Lower leg skin (tissue), 4 donors: ENCODE data around the gene AUTS2. TPM values are rescaled to one million over a fixed set of nuclear protein-coding genes. Genes with fewer than 3 reads are reported as not detected.

Experiments used
- DNase-seq, 2 donors: peaks; one replicate each; pipeline ENCODE4 v3.0.0-alpha.2; 2019; ENCODE audit warnings: low spot score in 2 of 2
- H3K4me3 ChIP-seq: fragments of 200-600 bp; sonication (generic); 2 replicates; pipeline ENCODE4 v1.5.1; 2017; ENCODE audit warnings: mild to moderate bottlenecking, low read depth; ENCODE audit not compliant: poor library complexity, severe bottlenecking
- POLR2A ChIP-seq, 2 donors: fragments of 450-650 bp; IDR thresholded peaks; one replicate each; pipeline ENCODE4 v1.6.1; 2016 to 2017; ENCODE audit warnings: antibody characterized with exemption in 2 of 2, mild to moderate bottlenecking in 1 of 2, moderate library complexity in 1 of 2
- WGBS, 2 donors: methylation state at CpG; one replicate each; pipeline ENCODE4 v1.1.5; 2018; 5-methylcytosine and 5-hydroxymethylcytosine counted together
- intact Hi-C: fragments of 100-400 bp; cut with DNase I; formaldehyde crosslinking; loops from one replicate; pipeline ENCODE4 v1.15.0; 2023; ENCODE audit warnings: low total_unique reads
- total RNA-seq, 4 donors: library from RNA; depleted of rRNA; stranded (reverse); fragments of >200 nt; gene quantifications; one replicate each; pipeline ENCODE4 v1.1.0, GENCODE V29; 2016
- TF ChIP-seq, protein P1 (sequence below), 3 donors: fragments of 450-650 bp; IDR thresholded peaks; one replicate each; pipeline ENCODE4 v1.5.1; 2016; ENCODE audit warnings: antibody characterized with exemption in 3 of 3, mild to moderate bottlenecking in 3 of 3, moderate library complexity in 2 of 3

Gene AUTS2
- total RNA-seq, 4 donors from 2014 or later, result 30.8 to 41.9 (median 40.5) TPM

DNA sequence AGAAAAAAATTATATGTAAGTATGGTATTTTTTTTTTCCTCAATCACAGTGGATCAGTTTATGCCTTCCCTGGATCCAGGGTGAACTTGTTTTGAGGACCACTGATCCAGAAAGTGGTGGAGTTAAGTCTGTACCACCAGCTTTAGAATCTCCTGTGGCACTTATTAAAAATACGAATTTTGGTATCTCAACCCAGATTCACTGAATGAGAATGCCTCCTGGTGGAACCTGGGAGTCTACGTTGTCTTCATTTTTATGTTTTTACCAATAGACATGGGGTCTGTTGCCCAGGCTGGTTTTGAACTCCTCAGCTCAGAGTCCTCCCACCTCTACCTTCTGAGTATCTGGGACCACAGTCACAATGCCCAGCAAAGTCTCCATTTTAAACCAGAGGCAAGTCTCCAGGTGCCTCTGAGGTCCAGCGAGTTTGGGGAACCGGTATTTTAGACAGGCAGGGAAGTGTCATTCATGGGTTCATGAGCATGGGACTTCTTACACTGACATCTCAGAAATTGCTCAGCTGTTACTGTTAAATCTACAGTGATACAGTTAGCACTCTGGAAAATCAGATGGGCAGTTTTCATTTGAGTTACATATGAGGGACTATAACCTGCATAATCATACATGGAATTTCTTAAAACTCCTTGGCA, 200.9 kb downstream of the AUTS2 start:
- TF ChIP-seq, protein P1, sequence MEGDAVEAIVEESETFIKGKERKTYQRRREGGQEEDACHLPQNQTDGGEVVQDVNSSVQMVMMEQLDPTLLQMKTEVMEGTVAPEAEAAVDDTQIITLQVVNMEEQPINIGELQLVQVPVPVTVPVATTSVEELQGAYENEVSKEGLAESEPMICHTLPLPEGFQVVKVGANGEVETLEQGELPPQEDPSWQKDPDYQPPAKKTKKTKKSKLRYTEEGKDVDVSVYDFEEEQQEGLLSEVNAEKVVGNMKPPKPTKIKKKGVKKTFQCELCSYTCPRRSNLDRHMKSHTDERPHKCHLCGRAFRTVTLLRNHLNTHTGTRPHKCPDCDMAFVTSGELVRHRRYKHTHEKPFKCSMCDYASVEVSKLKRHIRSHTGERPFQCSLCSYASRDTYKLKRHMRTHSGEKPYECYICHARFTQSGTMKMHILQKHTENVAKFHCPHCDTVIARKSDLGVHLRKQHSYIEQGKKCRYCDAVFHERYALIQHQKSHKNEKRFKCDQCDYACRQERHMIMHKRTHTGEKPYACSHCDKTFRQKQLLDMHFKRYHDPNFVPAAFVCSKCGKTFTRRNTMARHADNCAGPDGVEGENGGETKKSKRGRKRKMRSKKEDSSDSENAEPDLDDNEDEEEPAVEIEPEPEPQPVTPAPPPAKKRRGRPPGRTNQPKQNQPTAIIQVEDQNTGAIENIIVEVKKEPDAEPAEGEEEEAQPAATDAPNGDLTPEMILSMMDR (IDR thresholded peaks at IDR 0.05), result no peak
- TF ChIP-seq POLR2A (IDR thresholded peaks at IDR 0.05), result no peak
- DNase-seq, result no peak
- no peak overlapping the region for H3K4me3 ChIP-seq
- WGBS, 2 donors, result 92% methylated on average over 4 of the region's 4 CpGs
- intact Hi-C loops, result no loop called here

DNA sequence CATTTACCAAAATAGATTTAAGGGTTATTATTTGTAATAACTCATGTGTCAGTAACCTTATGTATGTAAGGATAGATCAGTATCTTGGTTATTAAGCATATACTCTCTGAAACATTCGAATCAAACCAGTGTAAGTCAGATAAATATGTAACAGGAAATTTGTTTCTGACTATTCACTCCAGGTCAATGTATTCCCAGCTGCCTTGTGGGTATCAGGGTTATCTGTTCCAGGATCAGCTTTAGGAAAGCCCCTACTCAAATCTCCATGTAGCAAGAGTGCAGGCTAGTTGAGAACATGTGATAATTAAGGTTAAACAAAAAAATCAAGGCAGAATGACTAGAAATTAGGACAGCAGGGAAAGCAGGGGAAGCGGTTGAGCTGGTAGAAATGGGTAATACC, 201.7 kb downstream of the AUTS2 start:
- TF ChIP-seq, protein P1 (IDR thresholded peaks at IDR 0.05), result no peak
- no peak for TF ChIP-seq POLR2A (IDR thresholded peaks at IDR 0.05)
- DNase-seq, result no peak
- intact Hi-C loops, result no loop called here
- 68 to 75% methylated on average over 2 of the region's 2 CpGs for WGBS, 2 donors
- no peak overlapping the region for H3K4me3 ChIP-seq

DNA sequence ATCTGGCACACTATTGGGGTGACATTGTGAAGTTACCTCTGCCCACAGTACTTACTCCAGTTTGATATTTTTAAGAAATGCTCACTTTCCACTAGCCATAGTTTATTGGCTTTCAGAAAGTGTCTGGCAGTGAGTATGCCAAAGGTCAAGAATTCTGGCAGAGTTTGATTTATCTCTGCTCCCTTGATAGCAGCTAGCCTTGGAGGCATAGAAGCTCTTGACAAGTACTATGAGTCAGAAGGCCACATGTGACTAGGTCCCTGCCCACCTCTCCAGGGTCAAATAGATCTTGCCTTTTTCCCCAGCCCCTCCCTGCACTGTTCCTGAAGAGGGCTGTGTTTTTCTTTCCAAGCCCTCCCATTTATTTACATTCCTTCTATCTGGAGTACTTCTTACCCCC, 202.2 kb downstream of the AUTS2 start:
- no peak for TF ChIP-seq POLR2A (IDR thresholded peaks at IDR 0.05)
- TF ChIP-seq, protein P1 (IDR thresholded peaks at IDR 0.05), result no peak
- intact Hi-C loops, result no loop called here
- DNase-seq, result no peak
- H3K4me3 ChIP-seq, result no peak overlapping the region

DNA sequence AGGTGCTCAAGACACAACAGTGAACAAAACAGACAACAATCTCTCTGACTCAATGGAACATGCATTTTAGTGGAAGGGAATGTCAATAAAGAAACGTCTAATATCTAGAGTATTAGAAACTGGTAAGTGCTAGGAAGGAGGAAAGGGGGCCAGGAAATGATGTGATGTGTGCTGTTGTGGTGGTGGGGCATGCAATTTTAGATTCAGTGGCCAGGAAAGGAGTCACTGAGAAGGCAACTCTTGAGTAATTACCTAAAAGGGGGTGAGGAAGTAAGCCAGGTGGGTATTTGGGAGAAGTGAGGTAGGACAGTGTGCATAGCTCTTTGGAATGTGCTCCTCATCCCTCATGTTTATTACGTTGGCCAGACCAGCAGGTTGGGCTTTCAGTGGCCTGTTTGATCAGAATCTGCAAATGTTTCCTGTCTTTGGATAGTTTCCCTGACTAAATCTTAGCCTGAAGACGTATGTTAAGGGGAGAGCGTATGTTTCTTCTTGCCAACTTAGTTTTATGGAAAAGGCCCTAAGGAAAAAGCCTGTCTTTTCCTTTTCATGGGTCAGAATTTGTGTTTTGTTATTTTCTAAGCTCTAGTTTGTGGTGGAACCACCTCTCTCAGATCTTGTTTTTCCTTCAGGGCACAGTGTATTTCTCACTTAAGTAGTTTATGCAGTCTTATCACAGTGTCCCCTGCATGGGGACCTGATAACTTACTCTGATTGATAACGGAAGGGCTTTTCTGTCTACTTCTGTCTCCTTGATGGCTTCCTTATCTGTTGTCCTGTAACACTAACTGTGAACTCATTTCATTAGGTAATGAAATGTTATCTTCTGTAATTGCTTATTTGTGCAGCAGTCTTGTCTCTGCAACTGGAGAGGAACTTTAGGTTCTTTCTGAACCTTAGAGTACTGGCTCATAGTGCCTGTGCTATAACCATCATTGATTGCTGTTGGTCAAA, 203.7 kb downstream of the AUTS2 start:
- WGBS, 2 donors, result 56 to 60% methylated on average over 5 of the region's 5 CpGs
- no peak for DNase-seq
- intact Hi-C loops, result no loop called here
- TF ChIP-seq, protein P1 (IDR thresholded peaks at IDR 0.05), result no peak
- no peak for TF ChIP-seq POLR2A (IDR thresholded peaks at IDR 0.05)
- H3K4me3 ChIP-seq, result no peak overlapping the region

DNA sequence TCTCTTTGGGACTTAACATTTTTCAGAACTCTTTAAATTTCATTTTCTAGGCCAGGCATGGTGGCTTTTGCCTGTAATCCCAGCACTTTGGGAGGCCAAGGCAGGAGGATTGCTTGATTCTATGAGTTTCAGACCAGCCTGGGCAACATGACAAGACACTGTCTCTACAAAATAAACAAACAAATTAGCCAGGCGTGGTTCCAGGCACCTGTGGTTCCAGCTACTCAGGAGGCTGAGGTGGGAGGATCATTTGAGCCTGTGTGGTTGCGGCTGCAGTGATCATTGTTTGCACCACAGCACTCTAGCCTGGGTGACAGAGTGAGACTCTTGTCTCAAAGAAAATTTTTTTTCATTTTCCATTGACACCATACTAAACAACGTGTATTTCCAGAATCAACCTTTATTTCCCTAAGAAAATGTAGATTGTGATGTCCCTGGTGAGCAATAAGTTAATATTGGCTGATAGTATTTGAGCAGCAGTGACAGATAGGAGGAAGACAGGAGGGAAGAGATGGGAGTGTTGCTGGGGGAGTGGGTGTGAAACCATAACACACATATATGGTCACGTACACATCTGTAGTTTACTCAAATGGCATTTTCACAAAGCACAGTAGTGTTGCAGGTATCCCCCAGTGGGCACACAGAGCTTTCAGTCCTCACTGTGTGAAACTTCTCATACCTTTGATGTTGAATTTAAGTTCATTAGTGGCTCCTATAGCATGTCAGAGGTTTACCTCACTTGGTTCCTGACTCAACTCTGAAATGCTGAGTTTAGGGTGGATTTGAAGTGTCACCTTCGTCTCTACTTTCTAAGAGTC, 205.6 kb downstream of the AUTS2 start:
- TF ChIP-seq, protein P1 (IDR thresholded peaks at IDR 0.05), result no peak
- no peak for TF ChIP-seq POLR2A (IDR thresholded peaks at IDR 0.05)
- no peak overlapping the region for H3K4me3 ChIP-seq
- 91 to 93% methylated on average over 5 of the region's 5 CpGs for WGBS, 2 donors
- intact Hi-C loops, result no loop called here
- DNase-seq, result no peak
